ENCODE data around the gene RPL36.
"Not testable (repeated sequence)": the region's sequence is repeated elsewhere in the genome, so short reads cannot be mapped to it uniquely, and the experiment has no call there.

RPL36 gene

DNA sequence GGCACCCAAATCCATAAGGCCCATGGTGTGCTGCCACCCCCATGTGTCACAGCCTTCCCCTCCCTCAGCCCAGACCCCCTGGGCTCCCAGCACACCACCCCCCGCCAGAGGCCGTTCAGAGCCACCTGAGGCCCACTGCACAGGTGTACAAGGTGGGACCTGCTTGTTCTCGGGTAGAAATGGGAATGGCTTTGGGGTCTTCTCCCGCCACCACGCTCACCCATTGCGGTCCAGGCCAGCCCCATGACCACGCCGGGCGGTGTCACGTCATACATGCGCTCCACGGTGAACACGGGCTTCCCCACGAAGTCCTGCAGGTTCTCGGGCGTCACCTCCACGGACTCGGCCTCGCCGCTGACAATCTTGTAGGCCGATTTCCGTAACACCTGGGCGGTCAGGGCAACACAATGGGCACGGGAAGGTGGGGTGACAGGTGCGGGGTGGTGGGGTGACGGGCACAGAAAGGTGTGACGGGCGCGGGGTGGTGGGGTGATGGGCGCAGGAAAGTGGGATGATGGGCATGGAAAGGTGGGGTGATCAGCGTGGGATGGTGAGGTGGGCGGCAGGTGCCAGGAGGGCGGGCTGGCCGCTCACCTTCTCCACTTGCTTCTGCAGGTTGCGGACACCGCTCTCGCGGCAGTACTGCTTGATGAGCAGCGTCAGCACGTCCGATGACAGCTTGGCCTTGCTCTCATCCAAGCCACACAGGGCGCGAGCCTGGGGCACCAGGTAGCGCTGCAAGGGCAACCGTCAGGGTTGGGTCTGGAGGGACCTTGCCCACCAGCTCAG is 4.3 kb downstream of the RPL36 start:
- peaks cover 20% of the 10 kb centered on the region for H3K36me3 ChIP-seq (ENCODE audit: control insufficient read depth, insufficient read depth, low read length)

GRCh38 chr19:5694956-5695648 is 5.0 kb downstream of the RPL36 start:
- Histone ChIP-seq H3K4me3 (ENCODE audit: low read length) (no peak overlapping the region), H3K9ac (ENCODE audit: low read length) (no peak overlapping the region), H3K9me3 (ENCODE audit: control insufficient read depth, low read length) (no peaks in the 10 kb centered on the region), H3K4me1 (ENCODE audit: control insufficient read depth, insufficient read depth, low read length) (peaks cover 23% of the 10 kb centered on the region), H3K36me3 (ENCODE audit: control insufficient read depth, insufficient read depth, low read length) (peaks cover 20% of the 10 kb centered on the region), H3K27me3 (ENCODE audit: control insufficient read depth, insufficient read depth, low read length) (no peaks in the 10 kb centered on the region)

More for the DNA sequence above, 4.3 kb downstream of the RPL36 start:
- no peak overlapping the region for H3K4me3 ChIP-seq (ENCODE audit: low read length)
- no peaks in the 10 kb centered on the region for H3K27me3 ChIP-seq (ENCODE audit: control insufficient read depth, insufficient read depth, low read length)
- no peak overlapping the region for H3K9ac ChIP-seq (ENCODE audit: low read length)
- peaks cover 23% of the 10 kb centered on the region for H3K4me1 ChIP-seq (ENCODE audit: control insufficient read depth, insufficient read depth, low read length)
- H3K9me3 ChIP-seq (ENCODE audit: control insufficient read depth, low read length), result no peaks in the 10 kb centered on the region

DNA sequence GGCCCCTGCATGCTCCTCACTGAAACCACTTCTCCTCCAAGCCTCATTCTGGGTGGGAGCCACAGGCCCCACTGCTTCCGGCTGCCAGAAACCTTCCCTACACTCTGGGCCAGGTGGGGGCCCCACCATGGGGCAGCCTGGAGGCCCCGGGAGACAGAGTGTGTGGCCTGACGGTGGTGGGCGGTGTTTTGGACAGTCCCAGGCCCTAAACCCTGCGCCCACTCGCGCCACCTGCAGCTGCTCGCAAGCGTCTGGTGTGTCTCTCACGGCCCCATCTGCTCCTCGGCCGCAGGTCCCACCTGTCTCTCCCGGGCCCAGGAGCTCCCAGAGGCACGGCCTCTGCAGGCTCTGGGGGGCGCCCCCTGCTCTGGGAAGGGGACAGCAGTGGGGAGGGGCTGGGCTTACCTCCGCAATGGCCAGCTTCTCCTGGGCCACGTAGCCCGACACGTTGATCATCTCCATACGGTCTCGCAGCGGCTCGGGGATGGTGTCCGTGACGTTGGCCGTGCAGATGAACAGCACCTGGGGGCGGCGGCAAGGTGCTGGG is 5.6 kb downstream of the RPL36 start:
- Histone ChIP-seq H3K9ac (ENCODE audit: low read length) (no peak overlapping the region), H3K4me1 (ENCODE audit: control insufficient read depth, insufficient read depth, low read length) (peaks cover 18% of the 10 kb centered on the region), H3K27me3 (ENCODE audit: control insufficient read depth, insufficient read depth, low read length) (no peaks in the 10 kb centered on the region), H3K4me3 (ENCODE audit: low read length) (no peak overlapping the region), H3K9me3 (ENCODE audit: control insufficient read depth, low read length) (no peaks in the 10 kb centered on the region), H3K36me3 (ENCODE audit: control insufficient read depth, insufficient read depth, low read length) (peaks cover 20% of the 10 kb centered on the region)

GRCh38 chr19:5696196-5697021 is 6.3 kb downstream of the RPL36 start:
- Histone ChIP-seq H3K9ac (ENCODE audit: low read length) (no peak overlapping the region), H3K27me3 (ENCODE audit: control insufficient read depth, insufficient read depth, low read length) (no peaks in the 10 kb centered on the region), H3K4me3 (ENCODE audit: low read length) (no peak overlapping the region), H3K36me3 (ENCODE audit: control insufficient read depth, insufficient read depth, low read length) (peaks cover 20% of the 10 kb centered on the region), H3K4me1 (ENCODE audit: control insufficient read depth, insufficient read depth, low read length) (peaks cover 13% of the 10 kb centered on the region), H3K9me3 (ENCODE audit: control insufficient read depth, low read length) (no peaks in the 10 kb centered on the region)

GRCh38 chr19:5697022-5697889 is 7.2 kb downstream of the RPL36 start:
- Histone ChIP-seq H3K36me3 (ENCODE audit: control insufficient read depth, insufficient read depth, low read length) (peaks cover 16% of the 10 kb centered on the region), H3K4me1 (ENCODE audit: control insufficient read depth, insufficient read depth, low read length) (peaks cover 7% of the 10 kb centered on the region), H3K27me3 (ENCODE audit: control insufficient read depth, insufficient read depth, low read length) (no peaks in the 10 kb centered on the region), H3K4me3 (ENCODE audit: low read length) (no peak overlapping the region), H3K9ac (ENCODE audit: low read length) (no peak overlapping the region), H3K9me3 (ENCODE audit: control insufficient read depth, low read length) (no peaks in the 10 kb centered on the region)

DNA sequence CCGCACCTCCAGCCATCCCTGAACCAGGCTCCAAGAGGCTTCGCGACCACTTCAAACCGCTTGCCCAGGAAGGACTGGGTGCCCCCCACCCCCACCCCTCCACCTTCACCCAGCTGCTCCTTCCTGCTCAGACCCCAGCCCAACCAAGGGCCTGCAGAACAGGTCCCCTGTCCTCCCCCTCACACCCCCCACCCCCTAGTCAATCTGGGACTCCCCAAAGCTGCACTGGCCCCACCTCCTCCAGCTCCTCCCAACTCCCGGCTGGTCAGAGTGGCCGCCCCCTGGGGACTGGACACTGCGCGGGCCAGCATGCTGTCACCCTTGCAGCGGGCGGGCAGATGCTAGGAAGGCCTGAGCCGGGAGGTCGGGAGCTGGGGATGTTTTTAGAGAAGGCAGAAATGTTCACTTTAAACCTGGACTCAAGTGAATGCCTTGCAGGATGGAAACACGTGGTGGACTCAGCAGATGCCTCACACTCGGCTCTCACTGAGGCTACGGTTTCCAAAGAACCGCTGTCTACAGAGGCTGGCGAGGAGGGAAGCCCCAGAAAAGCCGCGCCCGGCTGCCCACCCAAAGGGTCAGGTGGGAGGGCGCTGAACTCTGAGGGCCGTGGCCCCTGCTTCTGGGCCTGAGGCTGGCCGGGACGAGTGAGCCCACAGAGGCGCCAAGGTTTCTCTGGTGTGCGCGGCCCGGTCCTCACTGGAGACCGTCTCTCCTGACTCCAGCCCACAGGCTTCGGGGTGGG is 8.0 kb downstream of the RPL36 start:
- no peak overlapping the region for H3K4me3 ChIP-seq (ENCODE audit: low read length)
- no peaks in the 10 kb centered on the region for H3K4me1 ChIP-seq (ENCODE audit: control insufficient read depth, insufficient read depth, low read length)
- peaks cover 14% of the 10 kb centered on the region for H3K36me3 ChIP-seq (ENCODE audit: control insufficient read depth, insufficient read depth, low read length)
- no peak overlapping the region for H3K9ac ChIP-seq (ENCODE audit: low read length)
- no peaks in the 10 kb centered on the region for H3K9me3 ChIP-seq (ENCODE audit: control insufficient read depth, low read length)
- H3K27me3 ChIP-seq (ENCODE audit: control insufficient read depth, insufficient read depth, low read length), result no peaks in the 10 kb centered on the region

DNA sequence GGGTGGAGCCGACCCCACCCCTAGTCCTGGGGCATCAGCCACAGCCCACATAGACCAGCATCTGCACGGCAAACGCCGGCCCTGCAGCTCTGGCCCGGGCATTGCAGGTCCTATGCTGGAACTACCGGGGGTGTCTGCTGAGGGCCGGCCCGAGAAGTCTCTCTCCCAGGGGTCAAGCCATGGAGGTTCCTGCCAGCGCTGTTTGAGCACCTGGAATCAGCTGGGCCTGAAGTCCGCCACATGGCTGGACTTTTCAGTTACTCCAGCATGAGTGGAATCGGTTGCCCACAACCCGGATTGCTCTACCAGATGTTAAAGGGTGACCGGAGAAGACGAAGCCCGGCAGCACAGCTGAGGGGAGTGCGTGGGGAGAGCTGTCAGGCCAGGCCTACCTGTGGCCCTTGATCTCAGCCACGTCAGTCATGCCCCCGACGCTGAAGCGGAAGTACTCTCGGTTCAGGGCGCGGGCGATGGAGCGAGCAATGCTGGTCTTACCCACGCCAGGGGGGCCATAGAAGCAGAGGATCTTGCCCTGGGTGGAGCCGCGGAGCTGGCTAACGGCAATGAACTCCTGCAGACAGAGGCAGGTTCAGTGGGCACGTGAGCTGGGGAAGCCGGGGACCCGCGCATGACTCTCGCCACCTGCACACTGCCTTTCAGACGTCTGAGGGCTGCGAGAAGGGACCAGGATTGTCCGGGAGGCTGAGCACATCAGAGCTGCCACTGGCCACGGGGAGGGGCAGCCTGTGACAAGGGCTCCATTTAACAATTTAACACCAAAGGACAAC is 8.7 kb downstream of the RPL36 start:
- no peaks in the 10 kb centered on the region for H3K4me1 ChIP-seq (ENCODE audit: control insufficient read depth, insufficient read depth, low read length)
- H3K9me3 ChIP-seq (ENCODE audit: control insufficient read depth, low read length), result no peaks in the 10 kb centered on the region
- peaks cover 14% of the 10 kb centered on the region for H3K36me3 ChIP-seq (ENCODE audit: control insufficient read depth, insufficient read depth, low read length)
- H3K9ac ChIP-seq (ENCODE audit: low read length), result no peak overlapping the region
- H3K27me3 ChIP-seq (ENCODE audit: control insufficient read depth, insufficient read depth, low read length), result no peaks in the 10 kb centered on the region
- H3K4me3 ChIP-seq (ENCODE audit: low read length), result no peak overlapping the region

DNA sequence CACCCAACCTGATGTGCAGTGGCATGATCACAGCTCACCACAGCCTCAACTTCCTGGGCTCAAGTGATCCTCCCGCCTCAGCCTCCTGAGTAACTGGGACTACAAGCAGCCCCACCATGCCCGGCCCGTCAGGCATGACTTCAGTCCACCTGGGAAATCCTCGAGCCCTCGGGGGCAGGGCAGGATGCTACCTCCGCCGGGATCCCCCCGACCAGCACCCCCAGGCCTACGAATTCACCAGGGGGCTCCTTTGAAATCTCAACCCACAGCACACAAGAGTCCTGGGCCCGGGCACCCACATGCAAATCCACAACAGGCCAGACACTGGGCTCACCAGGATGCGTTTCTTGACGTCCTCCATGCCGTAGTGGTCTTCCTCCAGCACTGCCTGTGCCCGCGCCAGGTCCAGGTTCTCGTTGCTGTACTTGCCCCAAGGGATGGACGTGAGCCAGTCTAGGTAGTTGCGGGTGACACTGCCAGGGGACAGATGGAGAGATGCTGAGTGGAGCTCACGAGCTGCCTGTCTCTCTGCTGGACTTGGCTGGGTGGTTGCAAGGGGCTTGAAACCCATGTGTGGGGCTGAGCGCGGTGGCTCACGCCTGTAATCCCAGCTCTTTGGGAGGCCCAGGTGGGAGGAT is 10.5 kb downstream of the RPL36 start:
- H3K9ac ChIP-seq (ENCODE audit: low read length), result no peak overlapping the region
- H3K36me3 ChIP-seq (ENCODE audit: control insufficient read depth, insufficient read depth, low read length), result peaks cover 6% of the 10 kb centered on the region
- no peaks in the 10 kb centered on the region for H3K9me3 ChIP-seq (ENCODE audit: control insufficient read depth, low read length)
- H3K27me3 ChIP-seq (ENCODE audit: control insufficient read depth, insufficient read depth, low read length), result no peaks in the 10 kb centered on the region
- H3K4me1 ChIP-seq (ENCODE audit: control insufficient read depth, insufficient read depth, low read length), result no peaks in the 10 kb centered on the region
- no peak overlapping the region for H3K4me3 ChIP-seq (ENCODE audit: low read length)

DNA sequence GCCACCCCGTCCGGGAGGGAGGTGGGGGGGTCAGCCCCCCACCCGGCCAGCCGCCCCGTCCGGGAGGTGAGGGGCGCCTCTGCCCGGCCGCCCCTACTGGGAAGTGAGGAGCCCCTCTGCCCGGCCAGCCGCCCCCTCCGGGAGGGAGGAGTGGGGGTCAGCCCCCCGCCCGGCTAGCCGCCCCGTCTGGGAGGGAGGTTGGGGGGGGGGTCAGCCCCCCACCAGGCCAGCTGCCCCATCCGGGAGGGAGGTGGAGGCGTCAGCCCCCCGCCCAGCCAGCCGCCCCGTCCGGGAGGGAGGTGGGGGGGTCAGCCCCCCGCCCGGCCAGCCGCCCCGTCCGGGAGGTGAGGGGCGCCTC is 11.9 kb downstream of the RPL36 start:
- H3K36me3 ChIP-seq (ENCODE audit: control insufficient read depth, insufficient read depth, low read length); H3K9ac ChIP-seq (ENCODE audit: low read length): not testable (repeated sequence)

More for the DNA sequence above, 11.9 kb downstream of the RPL36 start:
- not testable (repeated sequence) for H3K9me3 ChIP-seq (ENCODE audit: control insufficient read depth, low read length); H3K4me1 ChIP-seq (ENCODE audit: control insufficient read depth, insufficient read depth, low read length); H3K27me3 ChIP-seq (ENCODE audit: control insufficient read depth, insufficient read depth, low read length); H3K4me3 ChIP-seq (ENCODE audit: low read length)
